ENCODE results near the gene TOX4.

TOX4 gene

DNA sequence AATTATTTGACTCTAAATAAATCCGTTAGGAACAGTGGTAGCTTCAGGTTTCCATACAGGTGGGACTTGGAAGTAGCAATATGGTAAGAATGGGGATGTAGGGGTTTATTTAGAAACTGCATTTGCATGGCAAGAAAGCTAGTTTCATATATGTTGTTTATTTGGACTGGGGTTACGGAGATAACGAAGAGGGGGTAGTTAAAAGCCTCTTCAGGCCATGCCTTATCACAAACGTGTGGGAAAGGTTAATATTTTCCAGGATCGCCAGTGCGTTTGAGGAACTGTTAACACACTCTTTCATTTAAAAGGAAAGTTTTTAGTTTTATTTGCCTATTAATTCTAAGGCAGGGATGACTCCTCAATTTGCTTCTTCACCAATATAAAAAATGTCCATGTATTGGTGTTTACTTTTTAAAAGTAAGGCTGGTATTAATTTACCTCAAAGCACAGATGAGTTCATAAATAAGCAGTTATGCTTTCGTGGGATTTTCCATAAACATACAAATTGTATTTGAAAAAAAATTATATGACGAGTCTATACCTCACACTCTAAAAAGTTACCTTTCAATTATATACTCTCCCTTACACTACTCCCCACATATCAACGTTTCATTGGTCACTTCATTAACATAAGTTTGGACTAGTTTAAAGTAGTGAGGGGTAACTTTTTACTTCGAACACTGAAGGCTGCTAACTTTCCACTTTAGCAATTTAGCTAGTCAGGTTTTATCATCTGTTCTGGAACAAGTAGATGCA, 1.1 kb upstream of the TOX4 start:
- no peak for DNase-seq
- Mint-ChIP-seq H3K27ac (peak overlapping the region; percentile 98 to 99), H3K36me3 (ENCODE audit: insufficient read depth) (peaks cover 44% of the 10 kb centered on the region)

DNA sequence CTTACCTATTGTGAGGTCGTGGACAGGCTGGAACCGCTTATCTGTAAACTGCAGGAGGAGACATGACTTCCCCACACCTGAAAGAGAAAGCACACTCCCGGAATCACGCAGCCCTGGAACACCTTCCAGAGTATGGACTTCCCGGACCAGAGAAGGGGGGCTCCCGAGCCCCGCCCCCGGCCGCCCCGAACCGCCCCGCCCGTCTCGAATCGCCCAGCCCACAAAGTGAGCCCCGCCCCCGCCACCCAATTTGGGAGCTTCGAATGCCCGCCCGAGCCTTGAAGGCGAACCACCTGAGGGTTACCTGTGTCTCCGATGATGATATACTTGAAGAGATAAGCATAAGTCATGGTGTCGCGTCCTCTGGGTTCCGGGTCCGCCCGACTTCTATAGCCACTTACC, 471 bp upstream of the TOX4 start:
- ATAC-seq (replicated peaks), result peak; percentile 45
- H3K27ac Mint-ChIP-seq, result peak overlapping the region; percentile 98 to 99
- H3K4me1 Mint-ChIP-seq (ENCODE audit: low read depth in 2 of 2), result peaks cover 18 to 27% of the 10 kb centered on the region in 2 donors
- DNase-seq, result no peak
- no peaks in the 10 kb centered on the region for H3K9me3 Mint-ChIP-seq
- peak overlapping the region; percentile 98 for H3K4me3 Mint-ChIP-seq
- H3K36me3 Mint-ChIP-seq (ENCODE audit: insufficient read depth), result peaks cover 38% of the 10 kb centered on the region
- no peaks in the 10 kb centered on the region for H3K27me3 Mint-ChIP-seq

More for the DNA sequence above, 1.1 kb upstream of the TOX4 start:
- Mint-ChIP-seq H3K4me1 (ENCODE audit: low read depth in 2 of 2) (peaks cover 18 to 27% of the 10 kb centered on the region in 2 donors), H3K9me3 (no peaks in the 10 kb centered on the region), H3K27me3 (no peaks in the 10 kb centered on the region), H3K4me3 (peak overlapping the region; percentile 98)
- no peak for ATAC-seq (replicated peaks)

GRCh38 chr14:21486640-21487087, 9.7 kb downstream of the TOX4 start:
- Mint-ChIP-seq H3K4me3 (no peak overlapping the region), H3K27ac (no peak overlapping the region), H3K27me3 (no peaks in the 10 kb centered on the region), H3K4me1 (ENCODE audit: low read depth in 2 of 2) (peaks cover 0 to 9% of the 10 kb centered on the region in 2 donors), H3K9me3 (no peaks in the 10 kb centered on the region), H3K36me3 (ENCODE audit: insufficient read depth) (peaks cover 66% of the 10 kb centered on the region)
- DNase-seq (no peak), ATAC-seq (replicated peaks) (no peak)

GRCh38 chr14:21494902-21495762, 18.1 kb downstream of the TOX4 start:
- Mint-ChIP-seq H3K4me1 (ENCODE audit: low read depth in 2 of 2) (no peaks in the 10 kb centered on the region), H3K36me3 (ENCODE audit: insufficient read depth) (peaks cover 100% of the 10 kb centered on the region), H3K27me3 (no peaks in the 10 kb centered on the region), H3K4me3 (no peak overlapping the region), H3K27ac (no peak overlapping the region), H3K9me3 (no peaks in the 10 kb centered on the region)
- ATAC-seq (replicated peaks) (no peak), DNase-seq (no peak)

DNA sequence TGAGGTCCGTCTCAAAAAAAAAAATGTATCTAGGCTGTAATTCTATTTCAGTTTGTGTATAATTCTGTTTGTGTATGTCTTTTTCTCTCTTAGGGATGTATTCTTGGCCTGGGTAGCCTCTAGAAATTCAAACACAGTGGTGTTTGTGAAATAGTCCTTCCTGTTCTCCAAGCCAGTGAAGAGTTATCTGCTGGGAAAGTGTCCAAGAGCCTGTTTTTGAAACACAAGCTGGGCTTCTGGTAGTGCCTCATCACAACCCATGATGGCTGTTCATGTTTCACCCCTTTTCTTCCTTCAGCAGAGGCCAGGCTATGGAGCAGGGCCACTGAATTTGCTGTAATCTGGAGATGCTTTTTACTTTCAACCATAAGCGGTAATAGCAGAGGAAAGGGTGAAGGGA, 19.5 kb downstream of the TOX4 start:
- Mint-ChIP-seq H3K4me1 (ENCODE audit: low read depth in 2 of 2) (peaks cover 2 to 7% of the 10 kb centered on the region in 2 donors), H3K36me3 (ENCODE audit: insufficient read depth) (peaks cover 97% of the 10 kb centered on the region), H3K9me3 (no peaks in the 10 kb centered on the region), H3K27me3 (no peaks in the 10 kb centered on the region), H3K4me3 (no peak overlapping the region), H3K27ac (peak overlapping the region in 1 of 2 donors; percentile 17)
- ATAC-seq (replicated peaks) (no peak), DNase-seq (no peak)

DNA sequence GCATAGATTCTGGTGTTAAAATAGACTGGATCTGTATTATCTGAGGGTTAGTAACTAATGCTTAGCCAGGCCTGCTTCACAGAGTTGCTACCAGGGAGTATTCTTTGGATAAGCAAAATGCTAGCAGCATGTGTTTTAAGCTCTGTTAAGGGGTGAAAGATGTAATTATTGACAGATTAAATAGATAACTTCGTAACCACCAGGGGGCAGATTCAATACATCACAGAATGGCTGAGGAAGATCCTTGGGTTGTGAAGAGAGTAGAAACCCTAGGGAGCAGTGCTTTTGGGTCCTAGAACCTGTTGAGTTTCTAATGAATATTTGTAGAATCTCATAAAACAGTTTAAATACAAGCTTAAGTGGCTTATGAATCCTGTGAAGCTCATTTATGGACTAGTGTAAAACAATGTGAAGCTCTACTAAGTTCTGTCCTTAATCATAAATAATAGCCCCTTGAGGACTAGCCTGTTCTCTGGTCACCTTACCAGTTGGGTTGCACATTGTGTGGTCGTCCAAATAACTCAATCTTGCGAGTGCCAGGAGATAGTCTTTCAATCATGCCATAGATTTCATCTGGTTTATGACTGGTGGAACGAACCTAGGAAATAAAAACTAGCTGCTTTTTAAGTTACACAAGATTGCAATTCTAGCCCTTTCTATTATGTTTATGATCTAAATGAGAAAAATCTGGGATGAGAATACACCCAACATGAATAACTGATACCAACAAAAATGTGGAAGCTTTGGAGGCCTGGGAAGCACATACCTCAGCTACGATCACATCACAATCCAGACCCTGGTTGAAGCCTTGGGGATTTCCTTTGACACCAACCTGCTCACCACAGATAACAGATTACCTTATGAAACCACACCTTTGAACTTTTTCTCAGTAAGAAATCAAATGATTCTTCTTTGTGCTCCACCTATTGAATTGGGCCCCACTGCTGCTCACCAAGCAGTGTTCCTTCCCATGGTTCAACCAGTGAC, 21.8 kb downstream of the TOX4 start:
- peaks cover 87% of the 10 kb centered on the region for H3K36me3 Mint-ChIP-seq (ENCODE audit: insufficient read depth)
- H3K27ac Mint-ChIP-seq, result no peak overlapping the region
- peak; percentile 83 for ATAC-seq (replicated peaks)
- no peak overlapping the region for H3K4me3 Mint-ChIP-seq
- H3K4me1 Mint-ChIP-seq (ENCODE audit: low read depth in 2 of 2), result peaks cover 2 to 7% of the 10 kb centered on the region in 2 donors
- H3K27me3 Mint-ChIP-seq, result no peaks in the 10 kb centered on the region
- no peaks in the 10 kb centered on the region for H3K9me3 Mint-ChIP-seq
- peak; percentile 23 to 36 (median 24) for DNase-seq

- H3K36me3 Mint-ChIP-seq (ENCODE audit: insufficient read depth), result peaks cover 65% of the 10 kb centered on the region
- no peak overlapping the region for H3K4me3 Mint-ChIP-seq
- no peak for DNase-seq
- no peaks in the 10 kb centered on the region for H3K9me3 Mint-ChIP-seq
- no peaks in the 10 kb centered on the region for H3K27me3 Mint-ChIP-seq
- H3K4me1 Mint-ChIP-seq (ENCODE audit: low read depth in 2 of 2), result peaks cover 7 to 17% of the 10 kb centered on the region in 2 donors
- peak overlapping the region in 1 of 2 donors; percentile 35 for H3K27ac Mint-ChIP-seq
- no peak for ATAC-seq (replicated peaks)
Observed at GRCh38 chr14:21501568-21501967, 24.6 kb downstream of the TOX4 start.

DNA sequence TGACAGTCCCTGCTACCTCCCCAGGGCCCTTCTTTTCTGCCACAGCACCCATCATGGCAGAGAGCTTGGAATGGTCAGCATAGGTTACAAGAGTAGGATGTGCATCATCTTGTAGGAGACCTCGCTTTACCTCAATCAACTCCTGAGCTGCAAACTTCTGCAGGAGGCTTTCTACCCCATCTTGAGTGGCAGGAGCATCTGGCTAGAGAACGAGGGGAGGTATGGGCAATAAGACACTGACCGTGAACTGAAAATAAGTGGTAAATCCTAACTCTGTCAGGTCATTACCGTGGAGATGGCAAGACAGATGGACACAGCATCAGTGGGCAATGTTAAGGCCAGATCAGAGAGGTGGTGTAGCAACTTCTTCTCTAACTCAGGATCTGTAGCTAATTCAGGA, 26.4 kb downstream of the TOX4 start:
- ATAC-seq (replicated peaks), result no peak
- Mint-ChIP-seq H3K36me3 (ENCODE audit: insufficient read depth) (peaks cover 47% of the 10 kb centered on the region), H3K9me3 (no peaks in the 10 kb centered on the region), H3K4me1 (ENCODE audit: low read depth in 2 of 2) (peaks cover 12 to 25% of the 10 kb centered on the region in 2 donors), H3K27me3 (no peaks in the 10 kb centered on the region), H3K4me3 (no peak overlapping the region), H3K27ac (peak overlapping the region; percentile 41 to 57)
- DNase-seq, result no peak

- DNase-seq, result no peak
- ATAC-seq (replicated peaks), result peak; percentile 55
- H3K27ac Mint-ChIP-seq, result peak overlapping the region in 1 of 2 donors; percentile 49
- H3K4me3 Mint-ChIP-seq, result peak overlapping the region in 1 of 2 donors; percentile 20
- H3K4me1 Mint-ChIP-seq (ENCODE audit: low read depth in 2 of 2), result peaks cover 22 to 42% of the 10 kb centered on the region in 2 donors
- no peaks in the 10 kb centered on the region for H3K27me3 Mint-ChIP-seq
- H3K9me3 Mint-ChIP-seq, result no peaks in the 10 kb centered on the region
- H3K36me3 Mint-ChIP-seq (ENCODE audit: insufficient read depth), result peaks cover 35% of the 10 kb centered on the region
Observed at GRCh38 chr14:21505012-21505553, 28.1 kb downstream of the TOX4 start.

DNA sequence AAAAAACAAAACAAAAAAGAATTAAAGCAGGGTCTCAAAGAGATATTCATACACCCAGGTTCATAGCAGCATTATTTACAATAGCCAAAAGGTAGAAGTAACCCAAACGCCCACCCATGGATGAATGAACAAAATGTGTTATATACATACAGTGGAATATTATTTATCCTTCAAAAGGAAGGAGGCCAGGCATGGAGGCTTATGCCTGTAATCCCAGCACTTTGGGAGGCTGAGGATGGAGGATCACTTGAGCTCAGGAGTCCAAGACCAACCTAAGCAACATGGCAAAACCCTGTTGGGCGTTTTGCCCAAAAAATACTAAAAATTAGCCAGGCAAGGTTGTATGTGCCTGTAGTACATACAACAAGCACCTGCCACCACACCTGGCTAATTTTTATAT, 29.6 kb downstream of the TOX4 start:
- Mint-ChIP-seq H3K36me3 (ENCODE audit: insufficient read depth) (peaks cover 33% of the 10 kb centered on the region), H3K27me3 (no peaks in the 10 kb centered on the region), H3K9me3 (no peaks in the 10 kb centered on the region), H3K4me3 (no peak overlapping the region), H3K27ac (no peak overlapping the region), H3K4me1 (ENCODE audit: low read depth in 2 of 2) (peaks cover 29 to 48% of the 10 kb centered on the region in 2 donors)
- DNase-seq (no peak), ATAC-seq (replicated peaks) (no peak)

DNA sequence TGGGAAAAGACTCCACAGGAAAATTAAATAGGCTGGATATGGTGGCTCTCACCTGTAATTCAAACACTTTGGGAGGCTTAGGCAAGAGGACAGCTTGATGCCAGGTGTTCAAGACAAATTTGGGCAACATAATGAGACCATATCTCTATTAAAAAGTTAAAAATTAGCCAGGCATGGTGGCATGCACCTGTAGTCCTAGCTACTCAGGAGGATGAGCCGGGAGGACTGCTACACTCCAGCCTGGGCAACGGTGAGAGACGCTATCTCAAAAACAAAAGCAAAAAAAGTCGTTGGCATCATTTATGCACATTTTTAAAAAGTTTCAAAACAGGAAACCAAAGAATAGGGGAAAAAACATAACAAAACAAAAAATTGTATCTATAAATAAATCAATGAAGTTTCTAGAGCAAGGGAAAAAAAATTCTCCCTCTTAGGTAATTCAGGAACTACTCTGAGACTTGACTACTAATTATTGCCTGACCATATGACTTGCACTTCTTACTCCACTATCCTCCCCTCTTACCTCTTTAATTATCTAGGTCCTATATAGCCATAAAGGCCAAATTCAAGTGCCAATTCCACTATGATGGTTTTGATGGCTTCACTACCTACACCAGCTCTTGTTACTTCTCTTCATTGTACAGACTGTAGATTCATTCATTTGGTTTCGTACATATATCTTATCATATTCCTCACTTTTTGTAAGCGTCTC, 32.6 kb downstream of the TOX4 start:
- H3K4me3 Mint-ChIP-seq, result peak overlapping the region; percentile 97 to 99
- H3K4me1 Mint-ChIP-seq (ENCODE audit: low read depth in 2 of 2), result peaks cover 29 to 48% of the 10 kb centered on the region in 2 donors
- no peaks in the 10 kb centered on the region for H3K27me3 Mint-ChIP-seq
- ATAC-seq (replicated peaks) (no peak), DNase-seq (no peak)
- H3K27ac Mint-ChIP-seq, result peak overlapping the region; percentile 98
- no peaks in the 10 kb centered on the region for H3K9me3 Mint-ChIP-seq
- peaks cover 22% of the 10 kb centered on the region for H3K36me3 Mint-ChIP-seq (ENCODE audit: insufficient read depth)

Measured in effector memory CD8-positive, alpha-beta T cell (primary cell).